ENCODE data around the gene TCF12. TPM values are rescaled to one million over a fixed set of nuclear protein-coding genes. Genes with fewer than 3 reads are reported as not detected.

Gene TCF12
- total RNA-seq, 1 donor from 2014 or later, result 78.6 TPM

- DNase-seq, result no peak
- no peak overlapping the region for H3K27ac Mint-ChIP-seq
- intact Hi-C loops (cut with micrococcal nuclease), result no loop called here
- peaks cover 7% of the 10 kb centered on the region for H3K4me1 Mint-ChIP-seq
- no peaks in the 10 kb centered on the region for H3K27me3 Mint-ChIP-seq
- no peaks in the 10 kb centered on the region for H3K9me3 Mint-ChIP-seq
- no peaks in the 10 kb centered on the region for H3K36me3 Mint-ChIP-seq (ENCODE audit: low read depth)
- H3K4me3 Mint-ChIP-seq, result no peak overlapping the region
These were observed 286.8 kb downstream of the TCF12 start for GRCh38 chr15:57205027-57205855.

GRCh38 chr15:57205996-57206395 lies 287.6 kb downstream of the TCF12 start:
- H3K36me3 Mint-ChIP-seq (ENCODE audit: low read depth), result no peaks in the 10 kb centered on the region
- H3K27me3 Mint-ChIP-seq, result no peaks in the 10 kb centered on the region
- intact Hi-C loops (cut with micrococcal nuclease), result no loop called here
- H3K4me1 Mint-ChIP-seq, result peaks cover 7% of the 10 kb centered on the region
- H3K9me3 Mint-ChIP-seq, result no peaks in the 10 kb centered on the region
- no peak for DNase-seq
- no peak overlapping the region for H3K27ac Mint-ChIP-seq
- no peak overlapping the region for H3K4me3 Mint-ChIP-seq

DNA sequence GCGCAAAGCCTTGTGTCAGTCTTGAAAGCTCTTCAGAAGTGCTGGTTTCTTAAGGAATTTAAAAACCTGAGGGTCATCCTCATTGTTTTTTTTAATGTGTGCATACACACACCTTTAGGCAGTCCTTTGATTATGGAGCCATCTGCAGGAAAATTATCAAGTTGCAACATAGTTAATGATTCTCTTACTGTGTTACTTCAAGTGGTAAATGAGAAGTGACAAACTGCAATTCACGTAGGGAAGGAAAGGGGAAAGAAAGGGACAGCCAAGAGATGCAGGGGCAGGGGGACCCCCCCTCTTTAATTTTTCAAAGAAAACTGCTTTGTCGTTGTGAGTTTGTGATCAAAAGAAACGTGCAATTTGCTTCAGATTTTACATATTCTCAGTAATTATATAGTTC lies 295.4 kb downstream of the TCF12 start:
- Mint-ChIP-seq H3K4me3 (no peak overlapping the region), H3K9me3 (no peaks in the 10 kb centered on the region), H3K27ac (no peak overlapping the region), H3K27me3 (no peaks in the 10 kb centered on the region), H3K4me1 (peaks cover 6% of the 10 kb centered on the region), H3K36me3 (ENCODE audit: low read depth) (no peaks in the 10 kb centered on the region)
- no peak for DNase-seq
- intact Hi-C loops (cut with micrococcal nuclease), result loop anchor here (5.0 kb wide), 1 partner anchor 67 kb away; no protein-coding TSS in a partner anchor

- Mint-ChIP-seq H3K27me3 (no peaks in the 10 kb centered on the region), H3K4me1 (peaks cover 6% of the 10 kb centered on the region)
- intact Hi-C loops (cut with micrococcal nuclease), result no loop called here
These were observed 296.9 kb downstream of the TCF12 start for GRCh38 chr15:57215326-57215725.

DNA sequence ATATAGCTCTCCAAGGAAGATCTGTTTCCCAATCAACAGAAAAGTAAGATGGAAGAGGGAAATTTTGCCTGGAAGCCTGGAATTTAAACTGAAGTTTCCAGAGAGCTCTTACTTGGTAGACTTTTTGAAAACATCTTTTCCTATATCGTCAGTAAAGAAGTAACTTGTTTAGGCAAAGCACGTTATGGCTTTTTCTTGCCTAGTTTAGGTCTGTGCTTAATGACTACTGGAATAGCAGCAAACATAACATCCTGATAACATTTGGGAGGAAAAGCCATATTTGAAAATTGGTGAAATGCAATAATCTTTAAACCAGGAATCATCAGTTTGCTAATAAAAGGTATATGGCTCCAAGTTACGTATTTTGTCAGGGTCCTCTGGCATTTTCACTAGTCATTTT lies 297.4 kb downstream of the TCF12 start:
- H3K4me1 Mint-ChIP-seq, result peaks cover 6% of the 10 kb centered on the region
- no peak overlapping the region for H3K27ac Mint-ChIP-seq
- intact Hi-C loops (cut with micrococcal nuclease), result no loop called here
- no peaks in the 10 kb centered on the region for H3K9me3 Mint-ChIP-seq
- H3K27me3 Mint-ChIP-seq, result no peaks in the 10 kb centered on the region
- H3K4me3 Mint-ChIP-seq, result no peak overlapping the region
- no peak for DNase-seq
- no peaks in the 10 kb centered on the region for H3K36me3 Mint-ChIP-seq (ENCODE audit: low read depth)

More at GRCh38 chr15:57215326-57215725, 296.9 kb downstream of the TCF12 start:
- Mint-ChIP-seq H3K9me3 (no peaks in the 10 kb centered on the region), H3K4me3 (no peak overlapping the region), H3K36me3 (ENCODE audit: low read depth) (no peaks in the 10 kb centered on the region), H3K27ac (no peak overlapping the region)
- DNase-seq, result no peak

DNA sequence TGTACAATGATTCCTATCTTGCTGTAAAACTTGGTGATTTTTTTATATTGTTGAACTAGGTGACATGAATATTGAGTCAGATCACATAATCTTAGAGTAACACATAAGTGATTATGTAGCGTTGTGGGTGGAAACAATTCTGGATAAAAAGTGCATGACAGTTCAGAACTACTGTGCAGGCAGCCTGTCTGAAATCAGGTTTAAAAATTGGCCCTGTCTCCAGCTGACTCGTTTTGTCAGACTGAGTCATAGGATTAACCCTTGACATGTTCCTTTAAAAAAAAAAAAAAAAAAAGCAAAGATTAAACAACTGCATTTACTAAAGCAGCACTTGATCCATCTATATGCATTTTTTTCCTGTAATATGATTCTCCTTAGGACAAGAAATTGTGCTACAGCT lies 297.8 kb downstream of the TCF12 start:
- Mint-ChIP-seq H3K27me3 (no peaks in the 10 kb centered on the region), H3K36me3 (ENCODE audit: low read depth) (no peaks in the 10 kb centered on the region), H3K4me3 (no peak overlapping the region), H3K9me3 (no peaks in the 10 kb centered on the region), H3K4me1 (peaks cover 6% of the 10 kb centered on the region), H3K27ac (no peak overlapping the region)
- no peak for DNase-seq
- intact Hi-C loops (cut with micrococcal nuclease), result no loop called here

DNA sequence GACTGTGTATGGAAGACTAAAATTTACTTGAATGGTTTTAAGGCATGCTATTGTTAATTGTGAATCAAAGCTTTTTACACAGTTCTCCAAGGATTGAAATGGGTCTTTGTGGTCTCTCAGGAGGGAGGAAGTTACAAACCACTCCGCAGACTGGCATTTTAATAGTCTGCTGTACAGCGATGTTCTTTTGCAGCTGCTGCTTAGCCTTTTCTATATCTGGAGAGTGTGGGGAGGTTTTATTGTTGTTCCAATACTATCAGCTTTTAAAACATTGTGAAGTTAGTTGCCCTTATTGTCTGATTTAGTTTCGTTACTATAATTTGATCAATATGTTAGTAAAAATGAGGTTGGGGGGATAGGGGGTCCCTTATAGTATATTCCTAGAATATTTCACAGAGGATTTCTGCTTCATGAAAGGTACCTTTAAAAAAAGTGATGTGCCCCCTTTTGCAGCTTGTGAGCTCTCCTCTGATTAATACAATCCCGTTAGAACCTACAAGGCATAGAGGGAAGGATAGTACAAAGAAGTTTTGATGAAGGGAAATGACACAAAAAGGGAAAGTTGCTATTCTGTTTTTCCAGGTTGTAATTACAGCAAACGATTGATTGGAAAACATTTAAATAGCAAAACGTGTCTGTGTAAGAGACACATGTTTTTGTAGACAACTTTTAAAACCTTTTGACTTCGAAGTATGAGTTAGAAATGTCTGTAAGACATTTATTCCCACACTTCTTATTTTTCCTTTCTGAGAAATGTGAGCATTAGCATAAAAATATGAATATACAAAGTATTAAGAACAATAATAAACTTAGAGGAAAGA lies 299.5 kb downstream of the TCF12 start:
- no peaks in the 10 kb centered on the region for H3K27me3 Mint-ChIP-seq
- H3K4me1 Mint-ChIP-seq, result peaks cover 6% of the 10 kb centered on the region
- H3K27ac Mint-ChIP-seq, result no peak overlapping the region
- no peak overlapping the region for H3K4me3 Mint-ChIP-seq
- H3K9me3 Mint-ChIP-seq, result no peaks in the 10 kb centered on the region
- intact Hi-C loops (cut with micrococcal nuclease), result no loop called here
- no peaks in the 10 kb centered on the region for H3K36me3 Mint-ChIP-seq (ENCODE audit: low read depth)
- no peak for DNase-seq

DNA sequence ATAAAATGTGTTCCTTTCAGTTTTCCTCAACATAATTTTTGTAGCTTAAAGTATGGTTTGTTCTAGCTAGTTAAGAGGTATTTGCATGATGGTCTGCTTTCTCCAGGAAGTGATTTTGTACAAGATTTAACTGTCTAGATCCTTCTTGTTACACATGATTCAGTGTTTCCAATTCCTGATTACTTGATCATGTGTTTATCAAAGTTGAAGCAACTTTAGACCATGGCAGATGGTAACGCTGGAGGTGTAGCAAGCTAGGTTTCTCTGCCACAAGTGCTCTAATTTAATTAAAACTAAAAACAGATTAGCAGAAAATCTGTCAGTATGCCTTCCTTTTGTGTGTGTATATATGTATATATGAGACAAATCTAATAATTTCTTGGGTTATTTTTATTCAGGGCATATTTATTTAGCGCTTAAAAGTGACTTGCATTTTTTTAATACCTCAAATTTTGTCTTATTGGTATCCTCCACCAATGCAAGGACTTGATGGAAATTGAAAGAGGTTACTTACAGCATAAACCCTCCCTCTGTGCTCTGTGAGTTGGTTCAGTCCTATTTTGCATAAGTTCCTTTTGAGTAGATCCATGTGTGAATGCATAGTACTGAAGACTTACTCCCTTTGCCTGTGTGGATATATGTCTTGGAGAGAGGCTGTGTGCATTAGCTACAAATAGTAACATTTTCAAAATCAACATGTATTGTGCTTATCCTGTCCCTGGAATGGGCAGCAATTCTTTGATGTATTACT lies 300.6 kb downstream of the TCF12 start:
- no peak overlapping the region for H3K4me3 Mint-ChIP-seq
- peaks cover 6% of the 10 kb centered on the region for H3K4me1 Mint-ChIP-seq
- no peak overlapping the region for H3K27ac Mint-ChIP-seq
- no peaks in the 10 kb centered on the region for H3K27me3 Mint-ChIP-seq
- no peak for DNase-seq
- no peaks in the 10 kb centered on the region for H3K36me3 Mint-ChIP-seq (ENCODE audit: low read depth)
- intact Hi-C loops (cut with micrococcal nuclease), result no loop called here
- H3K9me3 Mint-ChIP-seq, result no peaks in the 10 kb centered on the region

DNA sequence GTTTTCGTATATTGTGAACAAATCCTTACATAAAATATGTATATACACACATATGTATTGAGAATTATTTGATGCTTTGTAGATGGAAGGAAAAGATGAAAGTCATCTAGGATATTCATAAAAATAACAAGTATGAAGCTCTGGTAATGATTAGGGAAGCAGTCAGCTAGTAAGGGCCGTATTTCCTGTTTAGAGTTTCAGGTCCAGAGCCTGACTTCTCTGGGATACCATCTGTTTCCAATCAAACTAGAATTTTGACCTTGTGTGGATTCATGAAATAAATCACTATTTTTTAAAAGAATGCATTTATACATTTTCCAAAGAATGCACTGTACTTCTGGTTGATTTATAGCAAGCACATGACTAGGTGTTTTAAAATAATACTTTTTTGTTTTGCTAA lies 301.8 kb downstream of the TCF12 start:
- no peak overlapping the region for H3K27ac Mint-ChIP-seq
- DNase-seq, result no peak
- no peaks in the 10 kb centered on the region for H3K36me3 Mint-ChIP-seq (ENCODE audit: low read depth)
- no peak overlapping the region for H3K4me3 Mint-ChIP-seq
- H3K4me1 Mint-ChIP-seq, result peaks cover 8% of the 10 kb centered on the region
- intact Hi-C loops (cut with micrococcal nuclease), result no loop called here
- H3K9me3 Mint-ChIP-seq, result no peaks in the 10 kb centered on the region
- no peaks in the 10 kb centered on the region for H3K27me3 Mint-ChIP-seq

DNA sequence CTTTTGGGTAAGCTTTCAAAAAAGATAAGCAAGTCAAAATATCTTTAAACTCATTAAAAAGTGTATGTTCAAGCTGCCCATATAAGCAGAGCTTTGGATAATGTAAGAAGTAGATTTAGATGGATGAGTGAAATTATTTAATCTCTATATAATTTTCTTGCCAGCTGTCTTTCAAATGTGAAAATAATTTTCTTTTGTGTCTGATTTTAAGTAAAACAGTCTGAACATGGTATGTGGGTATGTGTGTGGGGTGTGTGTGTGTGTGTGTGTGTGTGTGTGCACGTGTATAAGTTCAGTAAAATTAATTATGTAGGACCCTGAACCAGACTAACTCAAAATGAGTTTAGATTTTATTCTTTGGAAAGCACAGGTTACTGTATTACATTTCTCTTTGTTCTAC lies 302.7 kb downstream of the TCF12 start:
- intact Hi-C loops (cut with micrococcal nuclease), result no loop called here
- Mint-ChIP-seq H3K4me3 (no peak overlapping the region), H3K27ac (no peak overlapping the region), H3K4me1 (peaks cover 7% of the 10 kb centered on the region), H3K9me3 (no peaks in the 10 kb centered on the region), H3K36me3 (ENCODE audit: low read depth) (no peaks in the 10 kb centered on the region), H3K27me3 (no peaks in the 10 kb centered on the region)
- no peak for DNase-seq

DNA sequence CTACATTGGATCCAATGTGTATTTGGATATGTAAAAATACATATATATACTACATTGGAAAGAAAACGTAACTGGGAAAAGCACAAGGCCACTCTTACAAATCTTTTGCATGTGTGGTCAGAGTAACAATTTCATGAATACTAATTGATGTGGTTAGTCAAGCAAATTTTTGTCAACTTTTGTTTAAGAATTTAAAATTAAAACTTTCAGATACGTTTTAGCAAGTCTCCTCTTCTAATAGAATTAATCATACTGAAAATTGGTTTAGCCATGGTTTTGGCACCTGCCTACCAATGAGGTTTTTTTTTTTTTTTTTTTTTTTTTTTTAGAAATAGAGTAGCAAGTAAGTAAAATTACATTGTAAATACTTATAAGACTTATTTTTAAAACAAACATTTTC lies 304.9 kb downstream of the TCF12 start:
- H3K4me1 Mint-ChIP-seq, result peaks cover 2% of the 10 kb centered on the region
- no peaks in the 10 kb centered on the region for H3K9me3 Mint-ChIP-seq
- no peak overlapping the region for H3K27ac Mint-ChIP-seq
- H3K36me3 Mint-ChIP-seq (ENCODE audit: low read depth), result no peaks in the 10 kb centered on the region
- no peak for DNase-seq
- H3K27me3 Mint-ChIP-seq, result no peaks in the 10 kb centered on the region
- no peak overlapping the region for H3K4me3 Mint-ChIP-seq
- intact Hi-C loops (cut with micrococcal nuclease), result no loop called here

- Mint-ChIP-seq H3K4me1 (peaks cover 2% of the 10 kb centered on the region), H3K4me3 (no peak overlapping the region), H3K27ac (no peak overlapping the region), H3K36me3 (ENCODE audit: low read depth) (no peaks in the 10 kb centered on the region), H3K9me3 (no peaks in the 10 kb centered on the region), H3K27me3 (no peaks in the 10 kb centered on the region)
- intact Hi-C loops (cut with micrococcal nuclease), result no loop called here
- DNase-seq, result no peak
These were observed 305.4 kb downstream of the TCF12 start for GRCh38 chr15:57223887-57224286.

DNA sequence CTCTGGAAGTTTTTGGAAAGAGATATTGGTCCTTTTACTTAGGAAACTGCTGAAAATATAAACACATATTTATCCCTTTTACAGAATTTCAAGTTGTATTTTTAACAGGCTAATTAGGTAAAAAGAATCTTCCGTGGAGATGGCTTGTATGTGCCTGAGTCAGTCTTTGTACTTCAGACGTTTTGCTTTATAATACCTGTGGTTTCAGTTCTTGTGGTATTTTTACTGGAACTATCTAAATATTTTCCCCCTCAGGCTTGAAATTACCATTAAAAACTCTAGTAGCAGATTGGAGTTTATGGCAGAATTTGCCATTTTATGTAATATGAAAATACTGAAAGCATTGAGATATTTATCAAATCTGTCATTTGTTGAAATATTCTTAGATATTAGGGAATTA lies 306.2 kb downstream of the TCF12 start:
- intact Hi-C loops (cut with micrococcal nuclease), result no loop called here
- H3K4me1 Mint-ChIP-seq, result peaks cover 2% of the 10 kb centered on the region
- H3K27me3 Mint-ChIP-seq, result no peaks in the 10 kb centered on the region
- no peak for DNase-seq
- H3K4me3 Mint-ChIP-seq, result no peak overlapping the region
- no peaks in the 10 kb centered on the region for H3K36me3 Mint-ChIP-seq (ENCODE audit: low read depth)
- no peak overlapping the region for H3K27ac Mint-ChIP-seq
- H3K9me3 Mint-ChIP-seq, result no peaks in the 10 kb centered on the region

DNA sequence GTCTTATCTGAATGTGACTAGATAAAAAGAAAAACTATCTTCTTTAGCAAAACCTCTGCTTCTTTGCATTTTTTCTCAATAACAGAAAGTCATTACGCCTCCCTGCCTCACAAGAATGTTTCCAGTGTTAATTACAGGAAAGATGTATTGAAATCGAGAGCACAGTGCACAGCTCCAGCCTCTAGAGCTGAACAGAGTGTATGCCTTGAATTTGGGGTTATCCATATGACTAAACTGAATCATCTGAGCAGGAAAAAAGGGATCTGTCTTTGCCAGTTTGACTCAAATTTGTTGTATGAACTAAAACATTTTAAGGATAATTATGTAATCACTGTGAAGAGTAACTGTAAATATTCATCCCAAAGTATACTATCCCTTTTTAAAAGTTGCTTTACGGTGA lies 308.7 kb downstream of the TCF12 start:
- intact Hi-C loops (cut with micrococcal nuclease), result no loop called here
- no peak for DNase-seq
- peaks cover 2% of the 10 kb centered on the region for H3K4me1 Mint-ChIP-seq
- H3K27me3 Mint-ChIP-seq, result no peaks in the 10 kb centered on the region
- H3K9me3 Mint-ChIP-seq, result no peaks in the 10 kb centered on the region
- no peak overlapping the region for H3K27ac Mint-ChIP-seq
- no peaks in the 10 kb centered on the region for H3K36me3 Mint-ChIP-seq (ENCODE audit: low read depth)
- H3K4me3 Mint-ChIP-seq, result no peak overlapping the region

All from activated CD4-positive, alpha-beta T cell treated with anti-CD3 and anti-CD28 coated beads, Interleukin-2, amount 10 ng/mL, durations not matched to agents 24 days and 14 days (primary cell).